Activated CD4-positive, alpha-beta T cell treated with anti-CD3 and anti-CD28 coated beads for 36 hours (primary cell): ENCODE data around the gene NCOR2. TPM values are rescaled to one million over a fixed set of nuclear protein-coding genes. Genes with fewer than 3 reads are reported as not detected.
A peak's percentile ranks its signal among the peaks of the same experiment; 100 is the strongest.

Experiments used
- ATAC-seq: fragments of 200-7000 bp; cut with Tn5 transposase; one replicate; pipeline ENCODE4 v1.10.0; 2021; ENCODE audit warnings: mild to moderate bottlenecking, moderate library complexity
- CTCF ChIA-PET: fragments of 350-600 bp; sonication (Branson Sonifier 250); formaldehyde crosslinking; loops from one replicate; lab custom pipeline; 2021; ENCODE audit warnings: antibody characterized with exemption; lab: Charles Lee
- POLR2A ChIA-PET: fragments of 350-600 bp; sonication (Branson Sonifier 250); formaldehyde crosslinking; loops from one replicate; lab custom pipeline; 2021; ENCODE audit warnings: antibody characterized with exemption, inconsistent platforms; lab: Charles Lee
- DNase-seq: peaks from one replicate; pipeline ENCODE4 v3.0.0-alpha.2; 2020
- H3K27ac Mint-ChIP-seq: one replicate; pipeline ENCODE4 v1.8.0; 2021; ENCODE audit warnings: mixed read lengths
- H3K27me3 Mint-ChIP-seq: one replicate; pipeline ENCODE4 v1.8.0; 2021; ENCODE audit warnings: mixed read lengths
- H3K36me3 Mint-ChIP-seq: one replicate; pipeline ENCODE4 v1.8.0; 2021; ENCODE audit warnings: low read depth, mixed read lengths
- H3K4me1 Mint-ChIP-seq: one replicate; pipeline ENCODE4 v1.8.0; 2021; ENCODE audit warnings: mixed read lengths
- H3K4me3 Mint-ChIP-seq: one replicate; pipeline ENCODE4 v1.8.0; 2021; ENCODE audit warnings: mild to moderate bottlenecking, moderate library complexity, mixed read lengths
- H3K9me3 Mint-ChIP-seq: one replicate; pipeline ENCODE4 v1.8.0; 2021; ENCODE audit warnings: low read depth, mixed read lengths
- intact Hi-C, 2 experiments: fragments of 100-400 bp; cut with DNase I in 1 of 2; cut with micrococcal nuclease in 1 of 2; formaldehyde crosslinking; loops; one replicate each; pipeline versions ENCODE4 v1.14.2 to v1.15.1; 2022 to 2024; cut with DNase I, micrococcal nuclease
- total RNA-seq, 2 experiments: library from RNA; stranded (reverse); gene quantifications; one replicate each; pipeline ENCODE4 v1.2.3, GENCODE V29; 2021

Gene NCOR2
- total RNA-seq, 2 experiments from 2014 or later, result 103 to 115 TPM

DNA sequence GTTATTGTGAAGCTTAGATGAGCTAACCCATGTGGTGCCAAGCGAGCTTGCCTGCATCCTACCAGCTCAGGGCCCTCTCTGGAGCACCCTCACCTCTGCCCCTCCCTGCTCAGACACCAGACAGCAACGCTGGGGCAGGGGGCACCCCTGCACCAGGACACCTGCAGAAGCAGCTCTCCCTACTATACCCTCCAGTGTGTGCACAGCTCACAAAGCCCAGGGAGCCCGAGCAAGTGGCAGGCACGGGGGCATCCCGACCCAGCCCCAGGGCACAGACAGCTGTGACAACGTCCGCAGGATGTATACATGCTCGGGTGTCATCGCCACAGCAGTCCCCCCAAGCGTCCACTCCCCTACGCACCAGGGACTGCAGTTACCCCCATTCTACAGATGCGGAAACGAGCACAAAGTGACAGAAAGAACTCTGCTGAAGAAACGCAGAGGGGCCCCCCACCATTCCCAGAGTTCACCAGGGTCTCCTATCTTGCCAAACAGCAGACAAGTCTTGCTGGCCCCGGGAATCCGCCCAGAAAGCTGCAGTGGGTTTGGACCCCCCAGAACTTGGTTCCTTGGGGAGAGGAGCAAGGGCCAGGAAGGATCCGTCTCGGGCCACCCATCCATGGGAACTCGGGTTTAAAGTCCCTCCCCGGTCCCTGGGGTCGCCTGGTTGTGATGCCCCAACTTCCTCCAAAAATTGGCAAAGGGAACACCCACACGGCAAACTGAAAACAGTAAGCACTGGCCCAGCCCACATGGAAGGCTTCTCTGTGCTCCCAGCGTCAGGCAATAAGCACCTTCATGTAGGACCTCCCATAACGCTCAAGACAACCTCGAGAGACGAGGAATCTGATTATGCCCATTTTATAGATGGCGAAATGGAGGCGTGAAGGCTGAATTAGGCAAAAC, 12.0 kb downstream of the NCOR2 start:
- POLR2A ChIA-PET, result no interaction called here
- intact Hi-C loops, result no loop called here
- ATAC-seq (no peak), DNase-seq (no peak)
- H3K4me1 Mint-ChIP-seq, result peaks cover 63% of the 10 kb centered on the region
- no peak overlapping the region for H3K4me3 Mint-ChIP-seq
- CTCF ChIA-PET, result interaction anchor here (0.6 kb wide), 1 partner anchor 212 kb away, joined by 3 read pairs; no protein-coding TSS in a partner anchor
- H3K27me3 Mint-ChIP-seq, result no peaks in the 10 kb centered on the region
- H3K36me3 Mint-ChIP-seq, result peaks cover 3% of the 10 kb centered on the region
- H3K9me3 Mint-ChIP-seq, result no peaks in the 10 kb centered on the region
- no peak overlapping the region for H3K27ac Mint-ChIP-seq

GRCh38 chr12:124554429-124555029, 12.9 kb downstream of the NCOR2 start:
- H3K27me3 Mint-ChIP-seq, result no peaks in the 10 kb centered on the region
- intact Hi-C loops, result no loop called here
- no peaks in the 10 kb centered on the region for H3K9me3 Mint-ChIP-seq
- CTCF ChIA-PET, result interaction anchor here (0.6 kb wide), 2 partner anchors 8 to 217 kb away, joined by 3 read pairs; no protein-coding TSS in a partner anchor
- peaks cover 72% of the 10 kb centered on the region for H3K4me1 Mint-ChIP-seq
- POLR2A ChIA-PET, result interaction anchor here (0.8 kb wide), 1 partner anchor 366 kb away, joined by 3 read pairs; no protein-coding TSS in a partner anchor
- no peak overlapping the region for H3K4me3 Mint-ChIP-seq
- no peak overlapping the region for H3K27ac Mint-ChIP-seq
- no peak for ATAC-seq
- peak; percentile 45 for DNase-seq
- peaks cover 2% of the 10 kb centered on the region for H3K36me3 Mint-ChIP-seq

DNA sequence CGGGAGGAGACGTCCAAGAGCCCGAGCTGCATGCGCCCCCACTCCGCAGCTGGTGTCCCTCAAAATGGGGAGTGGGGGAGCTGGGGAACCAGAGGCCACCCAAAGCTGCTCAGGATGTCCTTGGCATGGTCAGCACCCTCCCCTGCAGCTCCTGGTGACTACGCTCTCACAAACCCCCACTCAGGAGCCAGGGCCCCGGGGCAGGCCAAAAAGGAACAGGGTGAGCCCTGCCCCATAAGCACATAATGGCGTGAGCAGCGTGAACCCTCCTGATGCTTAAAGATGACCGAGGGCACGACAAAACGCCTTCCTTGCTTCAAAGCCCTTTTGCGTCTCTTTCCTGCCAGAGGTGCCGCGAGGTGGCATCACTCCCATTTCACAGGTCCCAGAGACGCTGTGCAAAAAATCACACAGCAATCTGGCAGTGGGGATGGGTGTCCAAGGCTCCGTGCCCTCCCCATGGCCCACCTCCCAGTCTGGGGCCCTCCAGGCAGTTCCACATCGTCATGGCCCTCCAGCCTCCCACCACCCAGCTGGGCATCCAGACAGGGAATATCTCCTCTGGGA, 13.5 kb downstream of the NCOR2 start:
- intact Hi-C loops, result no loop called here
- no peaks in the 10 kb centered on the region for H3K9me3 Mint-ChIP-seq
- POLR2A ChIA-PET, result interaction anchor here (0.7 to 0.8 kb wide), 2 partner anchors 343 to 366 kb away, joined by 3 to 4 read pairs; no protein-coding TSS in a partner anchor
- H3K36me3 Mint-ChIP-seq, result no peaks in the 10 kb centered on the region
- DNase-seq, result peak; percentile 48
- no peak overlapping the region for H3K4me3 Mint-ChIP-seq
- peaks cover 78% of the 10 kb centered on the region for H3K4me1 Mint-ChIP-seq
- H3K27me3 Mint-ChIP-seq, result no peaks in the 10 kb centered on the region
- CTCF ChIA-PET, result interaction anchor here (0.6 kb wide), 2 partner anchors 8 to 218 kb away, joined by 3 read pairs; no protein-coding TSS in a partner anchor
- H3K27ac Mint-ChIP-seq, result no peak overlapping the region
- ATAC-seq, result no peak

DNA sequence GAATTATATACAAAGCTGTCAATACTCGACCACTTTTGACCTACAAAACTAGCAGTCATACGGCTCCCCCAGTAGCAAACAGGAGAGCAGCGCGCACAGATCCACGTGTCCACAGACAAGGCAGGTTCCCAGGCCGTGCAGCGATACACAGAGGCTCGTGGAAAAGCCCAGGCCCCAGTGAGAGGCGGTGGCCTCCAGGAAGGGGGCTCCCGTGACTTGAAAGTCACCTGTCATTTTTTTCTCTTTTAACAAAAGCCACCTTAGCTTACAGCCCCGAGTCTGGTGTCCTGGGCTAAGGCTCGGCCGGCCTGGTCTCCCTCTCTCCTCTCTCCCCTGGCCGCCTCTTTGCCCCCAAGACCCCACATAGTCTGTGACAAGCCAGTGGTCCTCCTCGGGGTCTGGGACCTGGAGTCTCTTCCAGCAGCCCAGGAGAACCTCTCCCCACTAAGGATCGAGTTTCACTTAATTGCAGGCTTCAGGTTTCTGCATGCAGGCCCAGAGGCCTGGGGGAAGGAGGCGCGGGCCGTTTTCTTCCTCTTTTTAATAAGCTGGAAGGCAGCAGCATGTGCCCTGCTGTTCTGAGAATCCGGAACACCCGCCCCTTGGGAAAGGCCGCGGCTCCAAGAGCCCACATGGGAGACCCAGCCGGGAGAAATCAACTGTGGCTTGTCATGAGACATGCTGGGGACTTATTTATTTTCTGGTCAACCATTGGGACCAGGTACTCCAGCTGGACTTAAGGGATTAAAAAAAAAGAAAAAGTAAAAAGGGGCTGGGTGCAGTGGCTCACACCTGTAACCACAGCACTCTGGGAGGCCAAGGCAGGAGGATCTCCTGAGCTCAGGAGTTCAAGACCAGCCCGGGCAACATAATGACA, 15.9 kb downstream of the NCOR2 start:
- intact Hi-C loops, result no loop called here
- Mint-ChIP-seq H3K27ac (no peak overlapping the region), H3K27me3 (no peaks in the 10 kb centered on the region), H3K4me1 (peaks cover 90% of the 10 kb centered on the region), H3K4me3 (no peak overlapping the region), H3K36me3 (peaks cover 11% of the 10 kb centered on the region), H3K9me3 (no peaks in the 10 kb centered on the region)
- CTCF ChIA-PET, result interaction anchor here (0.6 to 2.0 kb wide), 5 partner anchors 9 to 622 kb away, joined by 3 to 6 read pairs (median 4); no protein-coding TSS in a partner anchor
- DNase-seq (no peak), ATAC-seq (no peak)
- POLR2A ChIA-PET, result interaction anchor here (0.7 kb wide), 1 partner anchor 10 kb away, joined by 4 read pairs; no protein-coding TSS in a partner anchor

GRCh38 chr12:124550123-124551089, 17.0 kb downstream of the NCOR2 start:
- ChIA-PET CTCF (interaction anchor here (0.9 to 2.0 kb wide), 4 partner anchors 11 to 221 kb away, joined by 3 to 6 read pairs (median 4); no protein-coding TSS in a partner anchor), POLR2A (no interaction called here)
- H3K27ac Mint-ChIP-seq, result peak overlapping the region; percentile 4
- peaks cover 90% of the 10 kb centered on the region for H3K4me1 Mint-ChIP-seq
- no peaks in the 10 kb centered on the region for H3K27me3 Mint-ChIP-seq
- H3K36me3 Mint-ChIP-seq, result peaks cover 11% of the 10 kb centered on the region
- H3K4me3 Mint-ChIP-seq, result no peak overlapping the region
- H3K9me3 Mint-ChIP-seq, result no peaks in the 10 kb centered on the region
- ATAC-seq (no peak), DNase-seq (no peak)
- intact Hi-C loops, result no loop called here

GRCh38 chr12:124549629-124550028, 17.8 kb downstream of the NCOR2 start:
- DNase-seq (no peak), ATAC-seq (no peak)
- Mint-ChIP-seq H3K9me3 (no peaks in the 10 kb centered on the region), H3K4me1 (peaks cover 90% of the 10 kb centered on the region), H3K4me3 (no peak overlapping the region), H3K36me3 (peaks cover 11% of the 10 kb centered on the region), H3K27ac (no peak overlapping the region), H3K27me3 (no peaks in the 10 kb centered on the region)
- CTCF ChIA-PET, result interaction anchor here (2.0 kb wide), 1 partner anchor 84 kb away, joined by 6 read pairs; no protein-coding TSS in a partner anchor
- intact Hi-C loops, result loop anchor here (2.0 to 5.0 kb wide), 5 partner anchors 17 to 213 kb away; partner anchors contain the start of gene NCOR2 (in 1 of the 2)
- POLR2A ChIA-PET, result interaction anchor here (0.7 kb wide), 1 partner anchor 30 kb away, joined by 3 read pairs; no protein-coding TSS in a partner anchor

GRCh38 chr12:124548854-124549378, 18.5 kb downstream of the NCOR2 start:
- Mint-ChIP-seq H3K4me1 (peaks cover 88% of the 10 kb centered on the region), H3K27me3 (no peaks in the 10 kb centered on the region), H3K9me3 (no peaks in the 10 kb centered on the region), H3K27ac (peak overlapping the region; percentile 38), H3K4me3 (no peak overlapping the region), H3K36me3 (peaks cover 11% of the 10 kb centered on the region)
- POLR2A ChIA-PET, result interaction anchor here (0.7 kb wide), 1 partner anchor 31 kb away, joined by 3 read pairs; no protein-coding TSS in a partner anchor
- CTCF ChIA-PET, result no interaction called here
- ATAC-seq, result peak; percentile 25
- intact Hi-C loops, result loop anchor here (2.0 to 5.0 kb wide), 5 partner anchors 18 to 213 kb away; partner anchors contain the start of gene NCOR2 (in 1 of the 2)
- peak; percentile 65 for DNase-seq

GRCh38 chr12:124547626-124548025, 19.8 kb downstream of the NCOR2 start:
- CTCF ChIA-PET, result interaction anchor here (0.5 kb wide), 1 partner anchor 507 kb away, joined by 3 read pairs; no protein-coding TSS in a partner anchor
- intact Hi-C loops, result loop anchor here (2.0 to 5.0 kb wide), 5 partner anchors 19 to 215 kb away; partner anchors contain the start of gene NCOR2 (in 1 of the 2)

More at GRCh38 chr12:124547626-124548025, 19.8 kb downstream of the NCOR2 start:
- Mint-ChIP-seq H3K4me3 (no peak overlapping the region), H3K4me1 (peaks cover 87% of the 10 kb centered on the region), H3K9me3 (no peaks in the 10 kb centered on the region), H3K27me3 (no peaks in the 10 kb centered on the region), H3K36me3 (peaks cover 11% of the 10 kb centered on the region), H3K27ac (no peak overlapping the region)
- POLR2A ChIA-PET, result no interaction called here
- DNase-seq (no peak), ATAC-seq (no peak)
